HG03575 (cell line): ENCODE data around the gene ZSCAN2.
"Not testable (repeated sequence)": the region's sequence is repeated elsewhere in the genome, so short reads cannot be mapped to it uniquely, and the experiment has no call there.

ENCODE experiments used
- ATAC-seq: cut with Tn5 transposase; IDR thresholded peaks from one replicate; pipeline ENCODE4 v1.9.1; 2021; ENCODE audit not compliant: unreplicated experiment, insufficient number of reproducible peaks, low FRiP score; ENCODE audit errors: extremely low read depth

The ZSCAN2 gene

GRCh38 chr15:84631706-84632272, 31.0 kb downstream of the ZSCAN2 start:
- ATAC-seq = no peak

- ATAC-seq = no peak
These were observed 32.8 kb downstream of the ZSCAN2 start for GRCh38 chr15:84633311-84634227.

- no peak for ATAC-seq
These were observed 33.5 kb downstream of the ZSCAN2 start for GRCh38 chr15:84634228-84634837.

- no peak for ATAC-seq
These were observed 37.3 kb downstream of the ZSCAN2 start for GRCh38 chr15:84638103-84638502.

- ATAC-seq = not testable (repeated sequence)
These were observed 41.1 kb downstream of the ZSCAN2 start for GRCh38 chr15:84641871-84642270.

GRCh38 chr15:84642640-84643039, 41.8 kb downstream of the ZSCAN2 start:
- ATAC-seq = not testable (repeated sequence)

GRCh38 chr15:84643838-84644237, 43.0 kb downstream of the ZSCAN2 start:
- ATAC-seq = no peak

- ATAC-seq = no peak
These were observed 44.7 kb downstream of the ZSCAN2 start for GRCh38 chr15:84645496-84645895.

- no peak for ATAC-seq
These were observed 45.2 kb downstream of the ZSCAN2 start for GRCh38 chr15:84645997-84646396.

GRCh38 chr15:84647726-84648125, 46.9 kb downstream of the ZSCAN2 start:
- no peak for ATAC-seq

- ATAC-seq = no peak
These were observed 47.7 kb downstream of the ZSCAN2 start for GRCh38 chr15:84648539-84648938.

- no peak for ATAC-seq
These were observed 48.9 kb downstream of the ZSCAN2 start for GRCh38 chr15:84649706-84650105.

GRCh38 chr15:84653584-84653909, 52.7 kb downstream of the ZSCAN2 start:
- ATAC-seq = no peak

- peak; percentile 42 for ATAC-seq
These were observed 53.3 kb downstream of the ZSCAN2 start, which contains the start of gene WDR73 for GRCh38 chr15:84653910-84654688. Gene WDR73 (minus strand): TSS chr15:84654283. CDS start chr15:84654274, 9 bp downstream.

- no peak for ATAC-seq
These were observed 54.1 kb downstream of the ZSCAN2 start for GRCh38 chr15:84654689-84655453.

GRCh38 chr15:84656972-84657371, 56.2 kb downstream of the ZSCAN2 start:
- ATAC-seq = no peak

GRCh38 chr15:84657748-84658079, 56.9 kb downstream of the ZSCAN2 start:
- no peak for ATAC-seq

- ATAC-seq = no peak
These were observed 57.4 kb downstream of the ZSCAN2 start, which contains the start of gene NMB for GRCh38 chr15:84658080-84658787. Gene NMB (minus strand): TSS chr15:84658199. CDS start chr15:84658152, 47 bp downstream.
